CD4-positive, alpha-beta T cell (primary cell): Measurements from ENCODE around the gene DUSP28. TPM values are rescaled to one million over a fixed set of nuclear protein-coding genes. Genes with fewer than 3 reads are reported as not detected.

ENCODE experiments used
- ATAC-seq: fragments of 200-7000 bp; cut with Tn5 transposase; one replicate; pipeline ENCODE4 v1.10.0; 2022; ENCODE audit warnings: mild to moderate bottlenecking; ENCODE audit not compliant: poor library complexity
- CTCF ChIA-PET: fragments of 350-600 bp; sonication (Branson Sonifier 250); formaldehyde crosslinking; loops from one replicate; lab custom pipeline; 2021; ENCODE audit warnings: antibody characterized with exemption, inconsistent platforms; lab: Charles Lee
- POLR2A ChIA-PET: fragments of 350-600 bp; sonication (Branson Sonifier 250); formaldehyde crosslinking; loops from one replicate; lab custom pipeline; 2021; ENCODE audit warnings: antibody characterized with exemption, inconsistent platforms; lab: Charles Lee
- DNase-seq, 14 experiments: peaks; one replicate each; pipeline ENCODE4 v3.0.0-alpha.2; 2013 to 2020; ENCODE audit warnings: mixed read lengths in 2 of 14
- H3K27ac ChIP-seq, 2 donors: one replicate each; pipeline versions ENCODE4 v1.5.1 to v1.7.0; 2013; ENCODE audit warnings: low read length in 2 of 2, low read depth in 1 of 2, mild to moderate bottlenecking in 1 of 2
- H3K27me3 ChIP-seq, 2 experiments: 1 replicate in 1 of 2; 2 replicates in 1 of 2; pipeline versions ENCODE4 v1.6.1 to v1.7.0; 2013; ENCODE audit warnings: low read length in 2 of 2, control low read depth in 1 of 2, mild to moderate bottlenecking in 1 of 2, moderate library complexity in 1 of 2; ENCODE audit not compliant: insufficient read depth in 2 of 2, control insufficient read depth in 1 of 2
- H3K36me3 ChIP-seq: one replicate; pipeline ENCODE4 v1.6.1; 2013; ENCODE audit warnings: low read length, control low read depth; ENCODE audit not compliant: insufficient read depth
- H3K4me1 ChIP-seq: one replicate; pipeline ENCODE4 v1.6.1; 2013; ENCODE audit warnings: low read length, control low read depth; ENCODE audit not compliant: insufficient read depth
- H3K4me3 ChIP-seq: one replicate; pipeline ENCODE4 v1.5.1; 2013; ENCODE audit warnings: mild to moderate bottlenecking, low read length, moderate library complexity
- H3K9me3 ChIP-seq, 2 experiments: 1 replicate in 1 of 2; 2 replicates in 1 of 2; pipeline versions ENCODE4 v1.6.1 to v1.7.0; 2013; ENCODE audit warnings: low read length in 2 of 2, mild to moderate bottlenecking in 2 of 2, control low read depth in 1 of 2, moderate library complexity in 1 of 2; ENCODE audit not compliant: control insufficient read depth in 1 of 2, insufficient read depth in 1 of 2
- H3K27ac Mint-ChIP-seq: one replicate; pipeline ENCODE4 v1.8.0; 2020; ENCODE audit warnings: mixed read lengths
- H3K27me3 Mint-ChIP-seq: one replicate; pipeline ENCODE4 v1.8.0; 2021; ENCODE audit warnings: mixed read lengths
- H3K36me3 Mint-ChIP-seq: one replicate; pipeline ENCODE4 v1.8.0; 2021; ENCODE audit warnings: low read depth, mixed read lengths
- H3K4me1 Mint-ChIP-seq: one replicate; pipeline ENCODE4 v1.8.0; 2021; ENCODE audit warnings: low read depth, mixed read lengths
- H3K4me3 Mint-ChIP-seq: one replicate; pipeline ENCODE4 v1.8.0; 2020; ENCODE audit warnings: mild to moderate bottlenecking, mixed read lengths
- H3K9me3 Mint-ChIP-seq: one replicate; pipeline ENCODE4 v1.8.0; 2020; ENCODE audit warnings: mixed read lengths
- CTCF ChIP-seq: fragments of 200-600 bp; IDR thresholded peaks from one replicate; pipeline ENCODE4 v1.8.0; 2022; ENCODE audit warnings: antibody characterized with exemption, mild to moderate bottlenecking
- intact Hi-C, 2 experiments: fragments of 100-400 bp; cut with DNase I in 1 of 2; cut with micrococcal nuclease in 1 of 2; formaldehyde crosslinking; loops; one replicate each; pipeline versions ENCODE4 v1.15.1 to v1.9.0; 2023 to 2025; cut with DNase I, micrococcal nuclease
- total RNA-seq, 174 experiments: library from RNA in 2 of 174; stranded (reverse) in 2 of 174; gene quantifications; one replicate each; pipeline ENCODE4 v1.2.3 and lab custom pipeline; 2021 to 2026

Gene DUSP28
- total RNA-seq, 2 experiments from 2014 or later: 18.3 to 18.9 TPM

- no peak overlapping the region for H3K4me3 ChIP-seq
- intact Hi-C loops: no loop called here
- H3K4me1 ChIP-seq: peaks cover 70% of the 10 kb centered on the region
- H3K36me3 ChIP-seq: peaks cover 74% of the 10 kb centered on the region
- Mint-ChIP-seq H3K36me3 (peaks cover 47% of the 10 kb centered on the region), H3K9me3 (no peaks in the 10 kb centered on the region), H3K27ac (no peak overlapping the region), H3K27me3 (no peaks in the 10 kb centered on the region), H3K4me3 (no peak overlapping the region), H3K4me1 (peaks cover 30% of the 10 kb centered on the region)
- TF ChIP-seq CTCF: no peak
- DNase-seq (no peak), ATAC-seq (no peak)
- H3K27ac ChIP-seq: no peak overlapping the region
- ChIA-PET POLR2A (interaction anchor here (3.1 kb wide), 1 partner anchor 11 kb away, joined by 16 read pairs; the partner anchor contains the start of gene CAPN10), CTCF (interaction anchor here (2.1 kb wide), 1 partner anchor 9 kb away, joined by 5 read pairs; no protein-coding TSS in a partner anchor)
- H3K9me3 ChIP-seq: no peaks in the 10 kb centered on the region
- H3K27me3 ChIP-seq: no peaks in the 10 kb centered on the region
Measured at GRCh38 chr2:240575101-240575965, 15.2 kb downstream of the DUSP28 start.

- Histone ChIP-seq H3K4me3 (no peak overlapping the region), H3K36me3 (peaks cover 71% of the 10 kb centered on the region), H3K4me1 (peaks cover 65% of the 10 kb centered on the region), H3K27me3 (no peaks in the 10 kb centered on the region), H3K9me3 (no peaks in the 10 kb centered on the region), H3K27ac (no peak overlapping the region)
- no peak for DNase-seq
- Mint-ChIP-seq H3K4me3 (no peak overlapping the region), H3K36me3 (peaks cover 43% of the 10 kb centered on the region), H3K27ac (no peak overlapping the region), H3K9me3 (no peaks in the 10 kb centered on the region), H3K4me1 (peaks cover 23% of the 10 kb centered on the region), H3K27me3 (no peaks in the 10 kb centered on the region)
- no peak for TF ChIP-seq CTCF
- ChIA-PET CTCF (interaction anchor here (1.9 to 2.1 kb wide), 2 partner anchors 10 to 19 kb away, joined by 4 to 5 read pairs; no protein-coding TSS in a partner anchor), POLR2A (interaction anchor here (1.1 to 3.1 kb wide), 2 partner anchors 7 to 10 kb away, joined by 3 to 16 read pairs; partner anchors contain the start of gene CAPN10)
- intact Hi-C loops: no loop called here
- no peak for ATAC-seq
Measured at GRCh38 chr2:240576036-240576435, 15.9 kb downstream of the DUSP28 start.

- no peak for TF ChIP-seq CTCF
- no peaks in the 10 kb centered on the region for H3K27me3 ChIP-seq
- peaks cover 71% of the 10 kb centered on the region for H3K36me3 ChIP-seq
- no peak overlapping the region for H3K4me3 Mint-ChIP-seq
- H3K4me1 Mint-ChIP-seq: peaks cover 18% of the 10 kb centered on the region
- peaks cover 39% of the 10 kb centered on the region for H3K36me3 Mint-ChIP-seq
- H3K27me3 Mint-ChIP-seq: no peaks in the 10 kb centered on the region
- ATAC-seq (no peak), DNase-seq (no peak)
- peaks cover 59% of the 10 kb centered on the region for H3K4me1 ChIP-seq
- no peak overlapping the region for H3K27ac Mint-ChIP-seq
- H3K9me3 Mint-ChIP-seq: no peaks in the 10 kb centered on the region
- no peak overlapping the region for H3K27ac ChIP-seq
- POLR2A ChIA-PET: interaction anchor here (1.1 to 3.1 kb wide), 3 partner anchors 8 to 15 kb away, joined by 3 to 16 read pairs (median 6); partner anchors contain the start of gene CAPN10
- no peak overlapping the region for H3K4me3 ChIP-seq
- CTCF ChIA-PET: interaction anchor here (1.9 to 2.1 kb wide), 2 partner anchors 10 to 20 kb away, joined by 4 to 5 read pairs; no protein-coding TSS in a partner anchor
- H3K9me3 ChIP-seq: no peaks in the 10 kb centered on the region
- intact Hi-C loops: no loop called here
Measured at GRCh38 chr2:240576436-240577205, 16.5 kb downstream of the DUSP28 start.
